Endothelial cell of umbilical vein (primary cell): ENCODE data around the gene THAP4.

Source experiments
- CTCF ChIP-seq, 2 donors: IDR thresholded peaks; 1 replicate in 1 of 2; 2 replicates in 1 of 2; pipeline ENCODE4 v1.5.1; 2011; ENCODE audit warnings: low read length in 2 of 2, mild to moderate bottlenecking in 2 of 2, moderate library complexity in 2 of 2, control low read depth in 1 of 2, inconsistent platforms in 1 of 2, low read depth in 1 of 2; ENCODE audit not compliant: insufficient read depth in 1 of 2; ENCODE audit errors: extremely low read depth in 1 of 2
- EZH2 ChIP-seq: IDR thresholded peaks from 2 replicates; pipeline ENCODE4 v1.6.1; 2012; ENCODE audit warnings: borderline replicate concordance, low read depth, mild to moderate bottlenecking, moderate library complexity, low read length, inconsistent platforms; ENCODE audit not compliant: severe bottlenecking
- FOS ChIP-seq: IDR thresholded peaks from 2 replicates; pipeline ENCODE4 v1.6.1; 2011; ENCODE audit warnings: mild to moderate bottlenecking, low read length, moderate library complexity, borderline replicate concordance; ENCODE audit not compliant: insufficient read depth
- MYC ChIP-seq: IDR thresholded peaks from one replicate; pipeline ENCODE4 v1.6.1; 2011; ENCODE audit warnings: mild to moderate bottlenecking, low read depth, low read length

GRCh38 chr2:241545106-241545505 lies 91.9 kb downstream of the THAP4 start:
- TF ChIP-seq CTCF (IDR thresholded peaks at IDR 0.05; ENCODE audit: extremely low read depth in 1 of 2, insufficient read depth in 1 of 2, low read depth in 1 of 2, low read length in 2 of 2) (no peak), EZH2 (no peak), FOS (no peak), MYC (no peak)
